GM23338 (cell line): ENCODE data around the gene F8. TPM values are rescaled to one million over a fixed set of nuclear protein-coding genes. Genes with fewer than 3 reads are reported as not detected.

Experiments
- ATAC-seq: fragments of 200-7000 bp; cut with Tn5 transposase; 3 replicates; pipeline ENCODE4 v1.9.1; 2020
- DNase-seq: peaks from one replicate; pipeline ENCODE4 v3.0.0-alpha.2; 2015; ENCODE audit warnings: low spot score
- H2AFZ ChIP-seq: fragments of 200-600 bp; sonication (generic); 2 replicates; pipeline ENCODE4 v1.8.0; 2016; ENCODE audit warnings: antibody characterized with exemption, mild to moderate bottlenecking, moderate library complexity
- H3F3A ChIP-seq: fragments of 200-600 bp; sonication (generic); replicated peaks from 2 replicates; pipeline ENCODE4 v1.8.0; 2017; ENCODE audit warnings: antibody characterized with exemption, mixed run types, low read depth
- H3K27ac ChIP-seq: fragments of 200-600 bp; sonication (generic); 2 replicates; pipeline ENCODE4 v1.6.1; 2016; ENCODE audit warnings: low read depth
- H3K27me3 ChIP-seq: fragments of 200-600 bp; sonication (generic); 2 replicates; pipeline ENCODE4 v1.8.0; 2016; ENCODE audit warnings: mild to moderate bottlenecking, mixed run types, moderate library complexity; ENCODE audit not compliant: insufficient read depth
- H3K36me3 ChIP-seq: fragments of 200-600 bp; sonication (generic); 2 replicates; pipeline ENCODE4 v1.8.0; 2016; ENCODE audit warnings: mild to moderate bottlenecking; ENCODE audit not compliant: insufficient read depth
- H3K4me1 ChIP-seq: fragments of 200-600 bp; sonication (generic); 2 replicates; pipeline ENCODE4 v1.8.0; 2016; ENCODE audit warnings: mild to moderate bottlenecking, moderate library complexity; ENCODE audit not compliant: insufficient read depth
- H3K4me2 ChIP-seq: fragments of 200-600 bp; sonication (generic); 2 replicates; pipeline ENCODE4 v1.7.1; 2017; ENCODE audit warnings: mixed run types
- H3K4me3 ChIP-seq: fragments of 200-600 bp; sonication (generic); 2 replicates; pipeline ENCODE4 v1.6.1; 2016; ENCODE audit warnings: mixed run types
- H3K79me2 ChIP-seq: fragments of 200-600 bp; sonication (generic); replicated peaks from 2 replicates; pipeline ENCODE4 v1.8.0; 2017; ENCODE audit warnings: mild to moderate bottlenecking; ENCODE audit not compliant: insufficient read depth
- H3K9me2 ChIP-seq: fragments of 200-600 bp; sonication (generic); 2 replicates; pipeline ENCODE4 v1.8.0; 2017; ENCODE audit not compliant: insufficient read depth
- H4K20me1 ChIP-seq: fragments of 200-600 bp; sonication (generic); replicated peaks from 2 replicates; pipeline ENCODE4 v1.8.0; 2017; ENCODE audit warnings: mild to moderate bottlenecking; ENCODE audit not compliant: insufficient read depth
- H3K27ac Mint-ChIP-seq: 2 replicates; pipeline ENCODE4 v1.8.0; 2020; ENCODE audit warnings: inconsistent platforms, mild to moderate bottlenecking, moderate library complexity, mixed read lengths
- H3K27me3 Mint-ChIP-seq: 3 replicates; pipeline ENCODE4 v1.8.0; 2022; ENCODE audit warnings: low read depth, mild to moderate bottlenecking, moderate library complexity, mixed read lengths, inconsistent platforms; ENCODE audit not compliant: insufficient read depth, poor library complexity
- H3K36me3 Mint-ChIP-seq: 3 replicates; pipeline ENCODE4 v1.8.0; 2021; ENCODE audit warnings: low read depth, mild to moderate bottlenecking, inconsistent platforms, moderate library complexity, mixed read lengths
- H3K4me1 Mint-ChIP-seq: 3 replicates; pipeline ENCODE4 v1.8.0; 2020; ENCODE audit warnings: mild to moderate bottlenecking, inconsistent platforms, mixed read lengths
- H3K4me3 Mint-ChIP-seq: 3 replicates; pipeline ENCODE4 v1.8.0; 2021; ENCODE audit warnings: moderate library complexity, mild to moderate bottlenecking, inconsistent platforms, mixed read lengths
- H3K9me3 Mint-ChIP-seq: 3 replicates; pipeline ENCODE4 v1.8.0; 2020; ENCODE audit warnings: moderate library complexity, mild to moderate bottlenecking, inconsistent platforms, mixed read lengths
- CREB1 ChIP-seq: fragments of 250-450 bp; sonication (Bioruptor Pico); IDR thresholded peaks from 2 replicates; pipeline ENCODE4 v1.5.0; 2020; ENCODE audit warnings: low read depth, mild to moderate bottlenecking, moderate library complexity
- EZH2 ChIP-seq: fragments of 200-600 bp; sonication (generic); IDR thresholded peaks from one replicate; pipeline ENCODE4 v1.8.0; 2017; ENCODE audit warnings: antibody characterized with exemption, mild to moderate bottlenecking, low read depth; ENCODE audit not compliant: unreplicated experiment
- JUNB ChIP-seq: IDR thresholded peaks from one replicate; pipeline ENCODE4 v1.6.1; 2016; ENCODE audit warnings: antibody characterized with exemption; ENCODE audit not compliant: unreplicated experiment
- POLR2AphosphoS5 ChIP-seq: IDR thresholded peaks from 2 replicates; pipeline ENCODE4 v1.6.1; 2016; ENCODE audit warnings: antibody characterized with exemption, low read depth
- STAT1 ChIP-seq: IDR thresholded peaks from one replicate; pipeline ENCODE4 v1.6.1; 2016; ENCODE audit warnings: antibody characterized with exemption; ENCODE audit not compliant: unreplicated experiment
- ZNF114 ChIP-seq: fragments of 250-450 bp; sonication (Bioruptor Pico); IDR thresholded peaks from 2 replicates; pipeline ENCODE4 v1.5.0; 2020; ENCODE audit warnings: mild to moderate bottlenecking, moderate library complexity
- ZNF331 ChIP-seq: fragments of 250-450 bp; sonication (Bioruptor Pico); IDR thresholded peaks from 2 replicates; pipeline ENCODE4 v1.5.0; 2020; ENCODE audit warnings: low read depth, mild to moderate bottlenecking, moderate library complexity
- polyA plus RNA-seq: library from polyadenylated mRNA; unstranded; fragments of >200 nt; fragmentation: Nextera tagmentation; extraction: Ambion mirVana; gene quantifications from 2 replicates; pipeline ENCODE4 v1.2.1, GENCODE V29; 2016
- total RNA-seq: library from RNA; depleted of rRNA; stranded (reverse); fragments of >200 nt; shearing (Covaris generic); gene quantifications from 2 replicates; pipeline ENCODE4 v1.2.3, GENCODE V29; 2014
- TF ChIP-seq, protein P1 (sequence below): IDR thresholded peaks from one replicate; pipeline ENCODE4 v1.6.1; 2018; ENCODE audit warnings: antibody characterized with exemption; ENCODE audit not compliant: unreplicated experiment
- TF ChIP-seq, protein P2 (sequence below): IDR thresholded peaks from 2 replicates; pipeline ENCODE4 v1.6.1; 2016; ENCODE audit warnings: antibody characterized with exemption
- TF ChIP-seq, protein P3 (sequence below): fragments of 250-450 bp; sonication (Bioruptor Pico); IDR thresholded peaks from 2 replicates; pipeline ENCODE4 v1.5.0; 2020; ENCODE audit warnings: mild to moderate bottlenecking, moderate library complexity

The F8 gene
- total and polyA plus RNA-seq, 2 experiments from 2014 or later: 0.70 to 1.8 TPM

DNA sequence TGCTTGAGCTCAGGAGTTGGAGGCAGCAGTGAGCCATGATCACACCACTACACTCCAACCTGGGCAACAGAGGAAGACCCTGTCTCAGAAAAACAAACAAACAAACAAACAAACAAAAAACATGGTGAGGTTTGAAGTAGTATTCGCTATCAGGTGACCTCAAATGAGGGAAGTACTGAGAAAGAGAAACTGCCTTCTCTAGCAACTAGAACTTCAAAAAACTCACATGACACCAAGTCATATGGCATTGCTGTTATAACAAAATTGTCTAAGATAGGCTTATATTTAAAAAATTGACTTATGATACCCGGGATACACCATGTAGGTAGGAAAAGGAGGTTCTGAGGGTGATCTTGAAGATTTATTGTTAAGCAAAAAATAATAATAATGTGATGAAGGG lies 227.5 kb downstream of the F8 start (continued):
- TF ChIP-seq, protein P1, sequence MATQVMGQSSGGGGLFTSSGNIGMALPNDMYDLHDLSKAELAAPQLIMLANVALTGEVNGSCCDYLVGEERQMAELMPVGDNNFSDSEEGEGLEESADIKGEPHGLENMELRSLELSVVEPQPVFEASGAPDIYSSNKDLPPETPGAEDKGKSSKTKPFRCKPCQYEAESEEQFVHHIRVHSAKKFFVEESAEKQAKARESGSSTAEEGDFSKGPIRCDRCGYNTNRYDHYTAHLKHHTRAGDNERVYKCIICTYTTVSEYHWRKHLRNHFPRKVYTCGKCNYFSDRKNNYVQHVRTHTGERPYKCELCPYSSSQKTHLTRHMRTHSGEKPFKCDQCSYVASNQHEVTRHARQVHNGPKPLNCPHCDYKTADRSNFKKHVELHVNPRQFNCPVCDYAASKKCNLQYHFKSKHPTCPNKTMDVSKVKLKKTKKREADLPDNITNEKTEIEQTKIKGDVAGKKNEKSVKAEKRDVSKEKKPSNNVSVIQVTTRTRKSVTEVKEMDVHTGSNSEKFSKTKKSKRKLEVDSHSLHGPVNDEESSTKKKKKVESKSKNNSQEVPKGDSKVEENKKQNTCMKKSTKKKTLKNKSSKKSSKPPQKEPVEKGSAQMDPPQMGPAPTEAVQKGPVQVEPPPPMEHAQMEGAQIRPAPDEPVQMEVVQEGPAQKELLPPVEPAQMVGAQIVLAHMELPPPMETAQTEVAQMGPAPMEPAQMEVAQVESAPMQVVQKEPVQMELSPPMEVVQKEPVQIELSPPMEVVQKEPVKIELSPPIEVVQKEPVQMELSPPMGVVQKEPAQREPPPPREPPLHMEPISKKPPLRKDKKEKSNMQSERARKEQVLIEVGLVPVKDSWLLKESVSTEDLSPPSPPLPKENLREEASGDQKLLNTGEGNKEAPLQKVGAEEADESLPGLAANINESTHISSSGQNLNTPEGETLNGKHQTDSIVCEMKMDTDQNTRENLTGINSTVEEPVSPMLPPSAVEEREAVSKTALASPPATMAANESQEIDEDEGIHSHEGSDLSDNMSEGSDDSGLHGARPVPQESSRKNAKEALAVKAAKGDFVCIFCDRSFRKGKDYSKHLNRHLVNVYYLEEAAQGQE: no peak
- TF ChIP-seq, protein P2, sequence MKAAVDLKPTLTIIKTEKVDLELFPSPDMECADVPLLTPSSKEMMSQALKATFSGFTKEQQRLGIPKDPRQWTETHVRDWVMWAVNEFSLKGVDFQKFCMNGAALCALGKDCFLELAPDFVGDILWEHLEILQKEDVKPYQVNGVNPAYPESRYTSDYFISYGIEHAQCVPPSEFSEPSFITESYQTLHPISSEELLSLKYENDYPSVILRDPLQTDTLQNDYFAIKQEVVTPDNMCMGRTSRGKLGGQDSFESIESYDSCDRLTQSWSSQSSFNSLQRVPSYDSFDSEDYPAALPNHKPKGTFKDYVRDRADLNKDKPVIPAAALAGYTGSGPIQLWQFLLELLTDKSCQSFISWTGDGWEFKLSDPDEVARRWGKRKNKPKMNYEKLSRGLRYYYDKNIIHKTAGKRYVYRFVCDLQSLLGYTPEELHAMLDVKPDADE: no peak
- no peak for TF ChIP-seq STAT1
- TF ChIP-seq POLR2AphosphoS5: no peak
- TF ChIP-seq ZNF114 (CRISPR knock-in tag): no peak

DNA sequence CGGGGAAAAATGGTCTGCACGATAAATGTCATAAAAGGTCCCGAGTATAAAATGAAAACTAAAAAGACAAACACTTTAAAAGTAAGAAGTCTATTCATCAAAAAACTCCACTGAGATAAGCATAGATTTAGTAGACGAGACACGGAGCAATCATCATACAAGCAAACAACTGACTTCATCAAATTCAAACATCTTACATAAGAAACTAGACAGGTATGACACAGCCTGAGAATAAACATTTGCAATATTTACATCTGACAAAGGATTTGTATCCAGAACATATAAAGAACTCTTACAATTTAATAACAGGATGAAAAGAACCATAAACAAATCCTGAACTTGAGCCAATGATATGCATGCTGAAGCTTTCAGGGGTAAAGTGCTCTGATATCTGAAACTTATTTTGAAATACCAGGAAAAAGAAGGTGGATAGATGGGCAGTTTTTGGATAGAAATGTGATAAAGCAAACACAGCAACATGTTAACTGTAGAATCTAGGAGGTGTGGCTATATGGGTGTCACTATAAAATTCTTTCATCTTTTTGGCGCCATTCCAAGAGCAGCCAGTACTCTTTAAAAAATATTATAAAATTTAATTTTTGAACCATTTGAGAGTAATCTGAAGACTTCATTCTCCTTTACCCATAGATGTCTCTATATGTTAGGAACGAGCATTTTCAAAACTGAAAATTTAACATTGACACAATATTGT lies 229.3 kb downstream of the F8 start:
- DNase-seq: no peak
- Histone ChIP-seq H3K9me2 (no peaks in the 10 kb centered on the region), H3F3A (no peaks in the 10 kb centered on the region), H3K79me2 (peaks cover 6% of the 10 kb centered on the region; the same call in 1 of the 2 replicates), H3K4me1 (peaks cover 9% of the 10 kb centered on the region), H3K27me3 (no peaks in the 10 kb centered on the region), H3K36me3 (no peaks in the 10 kb centered on the region), H3K4me2 (no peak overlapping the region), H3K27ac (no peak overlapping the region), H2AFZ (no peak overlapping the region), H4K20me1 (no peaks in the 10 kb centered on the region), H3K4me3 (no peak overlapping the region)
- no peaks in the 10 kb centered on the region for H3K27me3 Mint-ChIP-seq
- no peaks in the 10 kb centered on the region; the same call in 2 of the 3 replicates for H3K36me3 Mint-ChIP-seq
- H3K4me3 Mint-ChIP-seq: no peak overlapping the region
- ATAC-seq: no peak
- no peaks in the 10 kb centered on the region for H3K9me3 Mint-ChIP-seq
- peaks cover 18% of the 10 kb centered on the region for H3K4me1 Mint-ChIP-seq
- H3K27ac Mint-ChIP-seq: no peak overlapping the region
- TF ChIP-seq STAT1 (no peak), CREB1 (no peak), ZNF331 (CRISPR knock-in tag) (no peak), JUNB (no peak), POLR2AphosphoS5 (no peak), EZH2 (no peak)
- TF ChIP-seq, protein P3, sequence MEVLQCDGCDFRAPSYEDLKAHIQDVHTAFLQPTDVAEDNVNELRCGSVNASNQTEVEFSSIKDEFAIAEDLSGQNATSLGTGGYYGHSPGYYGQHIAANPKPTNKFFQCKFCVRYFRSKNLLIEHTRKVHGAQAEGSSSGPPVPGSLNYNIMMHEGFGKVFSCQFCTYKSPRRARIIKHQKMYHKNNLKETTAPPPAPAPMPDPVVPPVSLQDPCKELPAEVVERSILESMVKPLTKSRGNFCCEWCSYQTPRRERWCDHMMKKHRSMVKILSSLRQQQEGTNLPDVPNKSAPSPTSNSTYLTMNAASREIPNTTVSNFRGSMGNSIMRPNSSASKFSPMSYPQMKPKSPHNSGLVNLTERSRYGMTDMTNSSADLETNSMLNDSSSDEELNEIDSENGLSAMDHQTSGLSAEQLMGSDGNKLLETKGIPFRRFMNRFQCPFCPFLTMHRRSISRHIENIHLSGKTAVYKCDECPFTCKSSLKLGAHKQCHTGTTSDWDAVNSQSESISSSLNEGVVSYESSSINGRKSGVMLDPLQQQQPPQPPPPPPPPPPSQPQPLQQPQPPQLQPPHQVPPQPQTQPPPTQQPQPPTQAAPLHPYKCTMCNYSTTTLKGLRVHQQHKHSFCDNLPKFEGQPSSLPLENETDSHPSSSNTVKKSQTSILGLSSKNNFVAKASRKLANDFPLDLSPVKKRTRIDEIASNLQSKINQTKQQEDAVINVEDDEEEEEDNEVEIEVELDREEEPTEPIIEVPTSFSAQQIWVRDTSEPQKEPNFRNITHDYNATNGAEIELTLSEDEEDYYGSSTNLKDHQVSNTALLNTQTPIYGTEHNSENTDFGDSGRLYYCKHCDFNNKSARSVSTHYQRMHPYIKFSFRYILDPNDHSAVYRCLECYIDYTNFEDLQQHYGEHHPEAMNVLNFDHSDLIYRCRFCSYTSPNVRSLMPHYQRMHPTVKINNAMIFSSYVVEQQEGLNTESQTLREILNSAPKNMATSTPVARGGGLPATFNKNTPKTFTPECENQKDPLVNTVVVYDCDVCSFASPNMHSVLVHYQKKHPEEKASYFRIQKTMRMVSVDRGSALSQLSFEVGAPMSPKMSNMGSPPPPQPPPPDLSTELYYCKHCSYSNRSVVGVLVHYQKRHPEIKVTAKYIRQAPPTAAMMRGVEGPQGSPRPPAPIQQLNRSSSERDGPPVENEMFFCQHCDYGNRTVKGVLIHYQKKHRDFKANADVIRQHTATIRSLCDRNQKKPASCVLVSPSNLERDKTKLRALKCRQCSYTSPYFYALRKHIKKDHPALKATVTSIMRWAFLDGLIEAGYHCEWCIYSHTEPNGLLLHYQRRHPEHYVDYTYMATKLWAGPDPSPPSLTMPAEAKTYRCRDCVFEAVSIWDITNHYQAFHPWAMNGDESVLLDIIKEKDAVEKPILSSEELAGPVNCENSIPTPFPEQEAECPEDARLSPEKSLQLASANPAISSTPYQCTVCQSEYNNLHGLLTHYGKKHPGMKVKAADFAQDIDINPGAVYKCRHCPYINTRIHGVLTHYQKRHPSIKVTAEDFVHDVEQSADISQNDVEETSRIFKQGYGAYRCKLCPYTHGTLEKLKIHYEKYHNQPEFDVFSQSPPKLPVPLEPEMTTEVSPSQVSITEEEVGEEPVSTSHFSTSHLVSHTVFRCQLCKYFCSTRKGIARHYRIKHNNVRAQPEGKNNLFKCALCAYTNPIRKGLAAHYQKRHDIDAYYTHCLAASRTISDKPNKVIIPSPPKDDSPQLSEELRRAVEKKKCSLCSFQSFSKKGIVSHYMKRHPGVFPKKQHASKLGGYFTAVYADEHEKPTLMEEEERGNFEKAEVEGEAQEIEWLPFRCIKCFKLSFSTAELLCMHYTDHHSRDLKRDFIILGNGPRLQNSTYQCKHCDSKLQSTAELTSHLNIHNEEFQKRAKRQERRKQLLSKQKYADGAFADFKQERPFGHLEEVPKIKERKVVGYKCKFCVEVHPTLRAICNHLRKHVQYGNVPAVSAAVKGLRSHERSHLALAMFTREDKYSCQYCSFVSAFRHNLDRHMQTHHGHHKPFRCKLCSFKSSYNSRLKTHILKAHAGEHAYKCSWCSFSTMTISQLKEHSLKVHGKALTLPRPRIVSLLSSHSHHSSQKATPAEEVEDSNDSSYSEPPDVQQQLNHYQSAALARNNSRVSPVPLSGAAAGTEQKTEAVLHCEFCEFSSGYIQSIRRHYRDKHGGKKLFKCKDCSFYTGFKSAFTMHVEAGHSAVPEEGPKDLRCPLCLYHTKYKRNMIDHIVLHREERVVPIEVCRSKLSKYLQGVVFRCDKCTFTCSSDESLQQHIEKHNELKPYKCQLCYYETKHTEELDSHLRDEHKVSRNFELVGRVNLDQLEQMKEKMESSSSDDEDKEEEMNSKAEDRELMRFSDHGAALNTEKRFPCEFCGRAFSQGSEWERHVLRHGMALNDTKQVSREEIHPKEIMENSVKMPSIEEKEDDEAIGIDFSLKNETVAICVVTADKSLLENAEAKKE (CRISPR knock-in tag): no peak
- TF ChIP-seq, protein P2: no peak
